Amniotic stem cell (primary cell): ENCODE measurements around the gene MRPS6.

Experiments
- DNase-seq: peaks from one replicate; lab custom pipeline; 2025; lab: John Stamatoyannopoulos, UW

MRPS6 gene

GRCh38 chr21:34180407-34180806 lies 107.0 kb downstream of the MRPS6 start:
- no peak for DNase-seq

- no peak for DNase-seq
These were observed 107.5 kb downstream of the MRPS6 start for GRCh38 chr21:34180826-34181359.

- DNase-seq: no peak
These were observed 108.2 kb downstream of the MRPS6 start for GRCh38 chr21:34181431-34182039.

GRCh38 chr21:34182436-34182835 lies 109.1 kb downstream of the MRPS6 start:
- no peak for DNase-seq

GRCh38 chr21:34183331-34183928 lies 110.1 kb downstream of the MRPS6 start:
- DNase-seq: no peak

GRCh38 chr21:34184232-34184631 lies 110.9 kb downstream of the MRPS6 start:
- no peak for DNase-seq

- no peak for DNase-seq
These were observed 111.8 kb downstream of the MRPS6 start for GRCh38 chr21:34185026-34185750.

- no peak for DNase-seq
These were observed 112.8 kb downstream of the MRPS6 start for GRCh38 chr21:34186109-34186719.

GRCh38 chr21:34187935-34188334 lies 114.6 kb downstream of the MRPS6 start:
- no peak for DNase-seq

- no peak for DNase-seq
These were observed 116.1 kb downstream of the MRPS6 start for GRCh38 chr21:34189506-34189905.

- no peak for DNase-seq
These were observed 117.4 kb downstream of the MRPS6 start for GRCh38 chr21:34190576-34191321.

- no peak for DNase-seq
These were observed 118.5 kb downstream of the MRPS6 start for GRCh38 chr21:34191876-34192275.
